ENCODE measurements around the gene IRF9. TPM values are rescaled to one million over a fixed set of nuclear protein-coding genes. Genes with fewer than 3 reads are reported as not detected.

Gene IRF9, protein sequence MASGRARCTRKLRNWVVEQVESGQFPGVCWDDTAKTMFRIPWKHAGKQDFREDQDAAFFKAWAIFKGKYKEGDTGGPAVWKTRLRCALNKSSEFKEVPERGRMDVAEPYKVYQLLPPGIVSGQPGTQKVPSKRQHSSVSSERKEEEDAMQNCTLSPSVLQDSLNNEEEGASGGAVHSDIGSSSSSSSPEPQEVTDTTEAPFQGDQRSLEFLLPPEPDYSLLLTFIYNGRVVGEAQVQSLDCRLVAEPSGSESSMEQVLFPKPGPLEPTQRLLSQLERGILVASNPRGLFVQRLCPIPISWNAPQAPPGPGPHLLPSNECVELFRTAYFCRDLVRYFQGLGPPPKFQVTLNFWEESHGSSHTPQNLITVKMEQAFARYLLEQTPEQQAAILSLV
- total RNA-seq: 10 to 100 TPM; 52.4 to 54.5 TPM

DNA sequence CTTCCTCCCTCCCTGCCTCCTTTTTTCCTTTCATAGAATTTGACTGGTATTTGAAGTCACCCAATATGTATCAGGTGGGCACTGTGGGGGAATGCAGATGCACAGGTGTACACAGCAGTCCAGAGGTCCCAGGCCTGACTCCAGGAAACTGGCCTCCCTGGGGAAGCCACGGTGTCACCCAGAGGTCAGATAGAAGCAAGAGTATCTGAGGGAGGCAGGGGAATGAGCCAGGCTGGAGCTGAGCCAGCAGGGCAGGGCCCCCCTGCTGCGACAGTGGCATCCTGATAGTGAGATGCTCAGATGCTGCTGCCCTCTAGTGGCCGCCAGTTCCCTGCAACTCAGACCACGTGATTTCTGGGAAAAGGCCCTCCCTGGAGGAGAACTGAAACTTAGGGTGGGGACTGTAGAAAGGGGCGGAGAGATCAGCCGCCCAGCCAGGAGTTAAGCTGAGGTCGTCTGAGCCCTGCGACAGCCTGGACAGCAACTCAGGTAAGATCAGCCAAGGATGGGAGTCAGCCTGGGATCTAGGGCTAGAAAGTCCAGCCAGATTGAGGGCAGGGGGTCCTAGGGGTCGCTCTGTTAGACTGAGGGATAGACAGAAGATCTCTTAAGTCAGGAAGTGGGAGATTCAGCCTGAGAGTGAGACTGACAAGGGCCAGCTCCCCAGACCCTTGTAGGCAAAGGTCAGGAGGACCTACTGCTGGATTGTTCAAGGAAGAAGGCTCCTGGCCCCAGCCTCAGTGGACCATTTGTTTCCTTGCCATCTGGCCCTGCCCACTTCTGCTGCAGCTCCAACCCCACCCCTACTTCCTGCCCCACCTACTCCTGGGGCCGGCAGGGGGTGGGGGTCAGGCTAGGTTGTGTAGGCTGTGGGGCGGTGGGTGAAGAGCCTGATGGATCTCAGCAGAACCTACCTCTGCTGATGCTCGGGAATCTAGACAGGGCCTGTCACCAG lies at the start of gene IRF9:
TSS of gene IRF9 (plus strand) at position 416 of the 955 bp plus-strand sequence. CDS start 880 bp downstream, outside the sequence.
- ChIA-PET CTCF (interaction anchor here (0.6 to 3.5 kb wide), 34 partner anchors 9 to 184 kb away, joined by 3 to 34 read pairs (median 5); partner anchors contain the start of genes CHMP4A, DCAF11, EMC9 and GMPR2), POLR2A (interaction anchor here (0.9 to 3.4 kb wide), 12 partner anchors 9 to 53 kb away, joined by 3 to 19 read pairs (median 8); partner anchors contain the start of genes CHMP4A, DCAF11, EMC9 and IPO4)

DNA sequence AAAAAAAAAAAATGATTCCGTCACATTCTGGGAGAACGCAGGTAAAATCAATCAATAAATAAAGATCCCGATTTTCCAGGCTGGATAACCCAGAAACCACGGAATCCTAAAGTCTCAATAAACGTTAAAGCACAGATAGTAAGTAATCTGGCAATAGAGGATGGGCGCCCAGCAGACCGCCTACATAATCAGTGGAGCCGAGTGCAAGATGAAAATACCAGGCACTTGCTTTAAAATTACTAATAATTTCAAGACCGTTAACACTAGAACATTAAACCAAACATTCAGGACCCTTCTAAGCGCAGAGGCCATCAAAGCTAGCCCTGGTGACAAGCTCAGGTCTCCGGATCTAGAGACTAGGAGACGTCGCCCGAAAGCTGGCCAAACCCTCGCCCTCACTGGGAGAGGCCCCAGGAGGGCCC lies 47.7 kb upstream of the IRF9 start:
- CTCF ChIA-PET: interaction anchor here (0.6 to 3.2 kb wide), 5 partner anchors 13 to 1182 kb away, joined by 4 to 13 read pairs (median 5); partner anchors contain the start of genes EMC9, IRF9 and PSME1
- POLR2A ChIA-PET: interaction anchor here (1.0 to 3.6 kb wide), 7 partner anchors 19 to 100 kb away, joined by 3 to 31 read pairs (median 16); partner anchors contain the start of genes CHMP4A, IRF9, PCK2 and PSME1

GRCh38 chr14:24113801-24114531 lies 47.1 kb upstream of the IRF9 start:
- CTCF ChIA-PET: interaction anchor here (0.6 to 3.2 kb wide), 10 partner anchors 14 to 1183 kb away, joined by 3 to 13 read pairs (median 4); partner anchors contain the start of genes EMC9, IRF9, PSME1 and PSME2
- POLR2A ChIA-PET: interaction anchor here (1.0 to 3.6 kb wide), 9 partner anchors 19 to 128 kb away, joined by 3 to 31 read pairs (median 10); partner anchors contain the start of genes CHMP4A, EMC9, IRF9 and PCK2

GRCh38 chr14:24114532-24115421 lies 46.3 kb upstream of the IRF9 start, which contains the start of the genes DCAF11 and NRL:
DCAF11 (plus strand) TSS chr14:24114777; CDS start chr14:24115595, 818 bp downstream.
NRL (minus strand) TSS chr14:24114949; CDS start chr14:24082848, 32,101 bp downstream.
- ChIA-PET POLR2A (interaction anchor here (1.0 to 3.6 kb wide), 10 partner anchors 20 to 128 kb away, joined by 3 to 31 read pairs (median 9); partner anchors contain the start of genes CHMP4A, EMC9, IRF9 and PCK2), CTCF (interaction anchor here (0.6 to 3.2 kb wide), 12 partner anchors 12 to 218 kb away, joined by 3 to 13 read pairs (median 6); partner anchors contain the start of genes EMC9, IRF9, PSME1 and PSME2)

DNA sequence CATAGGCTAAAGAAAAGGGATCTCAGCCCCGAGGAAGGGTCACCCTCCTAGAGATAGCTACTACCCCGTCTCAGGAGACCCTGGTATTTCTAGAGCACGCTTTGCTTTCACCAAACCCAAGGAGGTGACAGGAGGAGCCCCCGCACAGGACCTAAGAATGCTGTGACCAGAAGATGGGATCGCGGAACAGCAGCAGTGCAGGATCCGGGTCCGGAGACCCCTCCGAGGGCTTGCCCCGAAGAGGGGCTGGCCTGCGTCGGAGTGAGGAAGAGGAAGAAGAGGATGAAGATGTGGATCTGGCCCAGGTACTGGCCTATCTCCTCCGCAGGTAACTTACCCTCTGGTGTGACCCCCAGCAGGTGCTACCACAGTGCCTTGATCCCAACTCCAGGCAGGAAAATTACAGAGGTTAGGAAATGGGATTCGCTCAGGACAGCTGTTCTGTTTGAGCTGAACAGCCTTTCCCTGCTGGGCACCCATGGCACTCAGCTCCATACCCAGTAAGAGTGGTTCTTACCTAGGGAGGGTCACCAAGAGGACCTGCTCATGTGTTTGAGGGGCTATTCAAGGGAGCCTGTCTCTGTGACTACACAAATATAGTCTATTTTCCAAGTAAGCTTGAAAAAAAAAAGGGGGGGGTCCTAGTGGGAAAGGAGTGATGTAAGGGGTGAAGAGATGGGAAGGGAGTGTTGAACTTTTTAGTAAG lies 45.5 kb upstream of the IRF9 start:
- ChIA-PET POLR2A (interaction anchor here (1.0 to 3.6 kb wide), 8 partner anchors 21 to 98 kb away, joined by 4 to 31 read pairs (median 13); partner anchors contain the start of genes CHMP4A, EMC9, IRF9 and PCK2), CTCF (interaction anchor here (0.6 to 3.2 kb wide), 7 partner anchors 11 to 217 kb away, joined by 3 to 13 read pairs (median 6); partner anchors contain the start of genes IRF9, PSME1, PSME2 and RNF31)

DNA sequence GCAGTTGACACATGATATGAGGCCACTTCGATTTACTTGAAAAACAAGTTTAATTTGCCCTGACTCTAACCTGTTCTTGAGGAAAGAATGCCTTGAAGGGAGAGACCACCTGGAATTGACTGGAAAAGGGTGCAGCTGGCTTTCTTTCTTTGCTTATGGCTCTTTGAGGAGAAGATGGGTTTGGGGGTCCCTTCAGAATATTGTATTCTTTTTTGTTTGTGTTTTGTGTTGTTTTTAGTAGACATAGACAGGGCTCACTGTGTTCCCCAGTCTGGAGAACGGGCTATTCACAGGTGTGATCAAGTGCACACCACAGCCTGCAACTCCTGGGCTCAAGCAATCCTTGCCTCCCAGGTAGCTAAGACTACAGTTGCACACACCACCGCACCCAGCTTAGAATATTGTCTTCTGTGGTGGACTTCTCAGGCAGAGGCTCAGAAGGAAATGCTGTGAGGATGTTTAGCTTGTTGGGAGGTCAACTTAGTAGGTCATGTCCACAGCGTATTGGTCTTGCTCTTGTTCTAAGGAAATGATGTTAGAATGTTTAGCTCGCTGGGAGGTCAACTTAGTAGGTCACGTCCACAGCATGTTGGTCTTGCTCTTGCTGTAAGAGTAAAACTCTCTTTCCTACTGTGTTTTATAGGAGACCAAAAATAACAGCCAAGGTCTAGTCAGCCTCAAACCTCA lies 44.8 kb upstream of the IRF9 start:
- ChIA-PET POLR2A (interaction anchor here (1.0 to 3.6 kb wide), 3 partner anchors 20 to 25 kb away, joined by 4 to 31 read pairs (median 24); partner anchors contain the start of genes EMC9, PCK2 and PSME1), CTCF (interaction anchor here (1.6 to 3.2 kb wide), 5 partner anchors 11 to 44 kb away, joined by 4 to 13 read pairs (median 6); partner anchors contain the start of genes IRF9, PSME1 and PSME2)

DNA sequence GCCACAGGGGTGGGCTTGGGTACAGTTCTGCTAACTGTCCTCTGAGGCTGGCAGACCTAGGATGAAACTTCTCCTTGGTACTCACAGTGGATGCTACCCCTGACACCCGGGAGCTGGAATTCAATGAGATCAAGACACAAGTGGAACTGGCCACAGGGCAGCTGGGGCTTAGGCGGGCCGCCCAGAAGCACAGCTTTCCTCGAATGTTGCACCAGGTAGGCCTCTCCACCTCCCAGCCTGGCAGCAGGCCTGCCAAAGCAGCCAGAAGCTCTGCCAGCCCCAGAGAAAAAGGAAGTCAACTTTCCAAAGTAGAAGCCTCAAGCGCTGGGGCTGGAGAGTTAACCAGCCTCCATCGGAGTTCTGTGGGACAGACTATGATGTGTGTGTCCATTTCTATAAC lies 43.9 kb upstream of the IRF9 start:
- ChIA-PET POLR2A (interaction anchor here (1.5 kb wide), 1 partner anchor 19 kb away, joined by 4 read pairs; the partner anchor contains the start of gene PSME1), CTCF (interaction anchor here (0.8 to 1.8 kb wide), 2 partner anchors 22 to 44 kb away, joined by 3 to 4 read pairs; partner anchors contain the start of gene IRF9)

DNA sequence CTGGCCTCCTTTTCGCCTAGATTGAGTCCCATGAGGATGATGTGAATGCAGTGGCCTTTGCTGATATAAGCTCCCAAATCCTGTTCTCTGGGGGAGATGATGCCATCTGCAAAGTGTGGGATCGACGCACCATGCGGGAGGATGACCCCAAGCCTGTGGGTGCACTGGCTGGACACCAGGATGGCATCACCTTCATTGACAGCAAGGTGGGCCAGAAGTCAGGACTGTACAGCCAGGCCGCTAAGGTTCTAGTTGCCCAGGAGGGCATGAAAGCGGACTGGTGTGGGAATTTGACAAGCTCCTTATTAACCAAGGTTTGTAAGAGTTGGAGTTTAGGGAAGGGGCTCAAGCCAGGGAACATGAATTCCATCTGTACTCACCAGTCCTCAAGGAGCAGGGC lies 41.4 kb upstream of the IRF9 start:
- CTCF ChIA-PET: interaction anchor here (0.8 to 1.2 kb wide), 2 partner anchors 18 to 43 kb away, joined by 3 read pairs; no protein-coding TSS in a partner anchor
- POLR2A ChIA-PET: no interaction called here

GRCh38 chr14:24121210-24121609 lies 39.9 kb upstream of the IRF9 start:
- POLR2A ChIA-PET: interaction anchor here (0.6 kb wide), 1 partner anchor 109 kb away, joined by 5 read pairs; no protein-coding TSS in a partner anchor

GRCh38 chr14:24122416-24122815 lies 38.6 kb upstream of the IRF9 start:
- ChIA-PET CTCF (no interaction called here), POLR2A (no interaction called here)

More at GRCh38 chr14:24121210-24121609, 39.9 kb upstream of the IRF9 start:
- CTCF ChIA-PET: no interaction called here

GRCh38 chr14:24122898-24123297 lies 38.2 kb upstream of the IRF9 start:
- POLR2A ChIA-PET: no interaction called here

DNA sequence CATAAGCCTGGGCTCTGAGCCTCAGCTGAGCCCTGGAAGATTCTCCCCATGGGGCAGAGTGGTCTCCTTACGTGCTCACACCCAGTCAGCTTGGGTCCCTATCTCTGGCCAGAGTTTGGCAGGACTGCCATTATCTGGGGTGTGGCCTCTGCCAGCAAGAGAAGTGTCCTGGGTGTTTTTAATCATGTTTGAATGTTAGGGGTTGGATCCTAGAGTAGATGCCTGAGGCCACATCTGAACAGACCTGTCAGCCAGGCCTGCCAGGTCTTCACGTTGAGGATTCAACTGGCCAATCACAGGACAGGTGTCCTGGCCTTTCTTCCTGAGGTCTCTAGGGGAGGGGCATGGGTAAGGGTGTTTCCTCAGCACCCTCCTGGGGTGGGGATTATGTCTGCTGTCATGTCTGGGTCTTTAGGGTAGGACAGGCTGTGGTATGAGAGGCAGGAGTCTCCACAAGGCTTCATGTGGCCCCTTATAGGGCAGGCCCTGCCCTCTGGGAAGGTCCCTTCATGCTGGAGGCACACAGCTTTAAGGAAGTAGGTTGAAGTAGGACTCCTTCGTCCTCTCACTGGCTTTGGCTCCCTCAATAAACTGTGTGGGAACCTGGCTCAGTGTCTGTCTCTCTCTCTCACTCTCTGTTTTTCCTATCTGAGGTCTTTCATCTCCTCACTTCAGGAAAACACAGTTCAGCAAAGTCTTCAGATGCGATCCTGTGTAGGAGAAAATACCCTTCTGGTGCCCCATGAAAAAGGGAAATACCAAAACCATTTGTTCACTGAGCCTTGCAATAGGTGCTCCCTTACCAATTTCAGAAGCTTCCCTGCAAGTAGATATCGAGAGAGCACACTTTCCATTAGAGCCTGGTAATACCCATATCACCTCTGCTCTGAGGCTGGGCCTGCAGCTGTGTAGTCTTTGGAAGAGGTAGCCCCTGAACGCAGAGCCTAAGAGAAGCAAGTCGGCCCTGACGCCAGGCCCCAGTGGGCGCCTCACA lies 37.3 kb upstream of the IRF9 start:
- POLR2A ChIA-PET: no interaction called here
- CTCF ChIA-PET: no interaction called here

More at GRCh38 chr14:24122898-24123297, 38.2 kb upstream of the IRF9 start:
- CTCF ChIA-PET: no interaction called here

GRCh38 chr14:24126939-24127338 lies 34.1 kb upstream of the IRF9 start:
- ChIA-PET POLR2A (interaction anchor here (0.9 kb wide), 1 partner anchor 9 kb away, joined by 3 read pairs; the partner anchor contains the start of gene PSME1), CTCF (interaction anchor here (0.6 to 2.2 kb wide), 3 partner anchors 9 to 451 kb away, joined by 3 to 9 read pairs (median 7); partner anchors contain the start of genes DCAF11, NRL and PSME1)

DNA sequence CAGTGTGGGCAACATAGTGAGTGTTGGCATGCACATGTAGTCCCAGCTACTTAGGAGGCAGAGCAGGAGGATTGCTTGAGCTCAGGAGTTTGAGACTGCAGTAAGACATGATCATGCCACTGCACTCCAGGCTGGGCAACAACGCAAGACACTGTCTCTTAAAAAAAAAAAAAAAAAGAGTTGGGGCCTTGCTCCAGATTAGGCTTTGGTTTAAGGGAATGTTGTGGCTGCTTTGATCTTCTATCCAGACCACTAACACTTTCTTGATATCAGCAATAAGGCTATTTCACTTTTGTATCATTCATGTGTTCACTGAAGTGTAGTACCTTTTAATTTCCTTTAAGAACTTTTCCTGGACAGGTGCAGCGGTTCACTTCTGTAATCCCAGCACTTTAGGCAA lies 33.4 kb upstream of the IRF9 start:
- CTCF ChIA-PET: interaction anchor here (0.6 to 2.2 kb wide), 2 partner anchors 12 to 452 kb away, joined by 3 to 9 read pairs; partner anchors contain the start of genes DCAF11 and NRL
- POLR2A ChIA-PET: interaction anchor here (0.9 kb wide), 1 partner anchor 8 kb away, joined by 3 read pairs; the partner anchor contains the start of gene PSME1
